Activated T-cell treated with anti-CD3 and anti-CD28 coated beads for 1 hour (primary cell): ENCODE results near the gene CYB5D1.
"Not testable (repeated sequence)": the region's sequence is repeated elsewhere in the genome, so short reads cannot be mapped to it uniquely, and the experiment has no call there.

ENCODE experiments used
- DNase-seq: peaks from one replicate; pipeline ENCODE4 v3.0.0-alpha.2; 2020; ENCODE audit warnings: low read depth

The CYB5D1 gene

GRCh38 chr17:7856011-7856810, 1.6 kb upstream of the CYB5D1 start:
- DNase-seq: no peak

- DNase-seq: peak; percentile 88
Observed at GRCh38 chr17:7856811-7857712, 741 bp upstream of the CYB5D1 start, which contains the start of gene NAA38. Gene NAA38, minus strand, starts transcription at chr17:7857559. Its CDS starts 96 bp downstream, at chr17:7857463.

GRCh38 chr17:7858522-7858810, 663 bp downstream of the CYB5D1 start:
- no peak for DNase-seq

GRCh38 chr17:7859028-7859427, 1.2 kb downstream of the CYB5D1 start:
- no peak for DNase-seq

GRCh38 chr17:7862692-7863437, 5.1 kb downstream of the CYB5D1 start:
- DNase-seq: no peak

- not testable (repeated sequence) for DNase-seq
Observed at GRCh38 chr17:7864384-7864783, 6.6 kb downstream of the CYB5D1 start.

- DNase-seq: no peak
Observed at GRCh38 chr17:7864995-7865650, 7.3 kb downstream of the CYB5D1 start.

GRCh38 chr17:7867881-7868329, 10.1 kb downstream of the CYB5D1 start:
- no peak for DNase-seq

- DNase-seq: no peak
Observed at GRCh38 chr17:7873051-7873450, 15.2 kb downstream of the CYB5D1 start.

- DNase-seq: no peak
Observed at GRCh38 chr17:7875804-7876370, 18.1 kb downstream of the CYB5D1 start.

- no peak for DNase-seq
Observed at GRCh38 chr17:7878234-7878633, 20.4 kb downstream of the CYB5D1 start.

- DNase-seq: no peak
Observed at GRCh38 chr17:7880076-7880868, 22.5 kb downstream of the CYB5D1 start.

- DNase-seq: no peak
Observed at GRCh38 chr17:7881276-7882054, 23.7 kb downstream of the CYB5D1 start.

- DNase-seq: no peak
Observed at GRCh38 chr17:7882068-7882467, 24.3 kb downstream of the CYB5D1 start.

GRCh38 chr17:7882629-7883028, 24.8 kb downstream of the CYB5D1 start:
- DNase-seq: no peak

- no peak for DNase-seq
Observed at GRCh38 chr17:7883781-7884386, 26.1 kb downstream of the CYB5D1 start.

GRCh38 chr17:7884581-7885366, 27.0 kb downstream of the CYB5D1 start:
- DNase-seq: peak; percentile 38

- peak; percentile 14 for DNase-seq
Observed at GRCh38 chr17:7885367-7886226, 27.8 kb downstream of the CYB5D1 start.
